ENCODE measurements around the gene NR2C1. TPM values are rescaled to one million over a fixed set of nuclear protein-coding genes. Genes with fewer than 3 reads are reported as not detected.

The NR2C1 gene
- polyA plus RNA-seq, 1 donor = 36.4 TPM

Other genes with a start within 250 kb of the NR2C1 start
- gene NDUFA12, start 69.9 kb downstream of the NR2C1 start, polyA plus RNA-seq (ENCODE audit: insufficient read length) = 74.6 TPM
- 3.4 TPM for gene FGD6, start 143.8 kb upstream of the NR2C1 start, polyA plus RNA-seq (ENCODE audit: insufficient read length)
- 75.1 TPM for gene VEZT, start 144.2 kb upstream of the NR2C1 start, polyA plus RNA-seq (ENCODE audit: insufficient read length)